Mucosa of stomach (tissue), 1 donor: ENCODE results near the gene STK33.

ENCODE experiments used
- H3K27me3 ChIP-seq: one replicate; pipeline ENCODE4 v1.7.0; 2013; ENCODE audit warnings: mild to moderate bottlenecking, low read length; ENCODE audit not compliant: control insufficient read depth, insufficient read depth
- H3K36me3 ChIP-seq: one replicate; pipeline ENCODE4 v1.7.0; 2013; ENCODE audit warnings: low read length; ENCODE audit not compliant: control insufficient read depth, insufficient read depth
- H3K4me1 ChIP-seq: one replicate; pipeline ENCODE4 v1.7.0; 2013; ENCODE audit warnings: mild to moderate bottlenecking, low read length; ENCODE audit not compliant: control insufficient read depth, insufficient read depth
- H3K4me3 ChIP-seq: one replicate; pipeline ENCODE4 v1.7.0; 2013; ENCODE audit warnings: low read length
- H3K9ac ChIP-seq: one replicate; pipeline ENCODE4 v1.7.0; 2013; ENCODE audit warnings: mild to moderate bottlenecking, low read length, moderate library complexity
- H3K9me3 ChIP-seq: one replicate; pipeline ENCODE4 v1.7.0; 2013; ENCODE audit warnings: mild to moderate bottlenecking, low read length, moderate library complexity; ENCODE audit not compliant: control insufficient read depth
- donor health status: Pancreatic carcinoma.

The STK33 gene

GRCh38 chr11:8617063-8617462 lies 23.0 kb upstream of the STK33 start:
- Histone ChIP-seq H3K36me3 (no peaks in the 10 kb centered on the region), H3K9me3 (no peaks in the 10 kb centered on the region), H3K9ac (no peak overlapping the region), H3K4me1 (no peaks in the 10 kb centered on the region), H3K4me3 (no peak overlapping the region), H3K27me3 (no peaks in the 10 kb centered on the region)

- no peak overlapping the region for H3K4me3 ChIP-seq
- no peak overlapping the region for H3K9ac ChIP-seq
- H3K9me3 ChIP-seq: no peaks in the 10 kb centered on the region
- no peaks in the 10 kb centered on the region for H3K27me3 ChIP-seq
- H3K4me1 ChIP-seq: no peaks in the 10 kb centered on the region
- no peaks in the 10 kb centered on the region for H3K36me3 ChIP-seq
Measured at GRCh38 chr11:8615291-8616032, 21.4 kb upstream of the STK33 start.

- Histone ChIP-seq H3K4me1 (no peaks in the 10 kb centered on the region), H3K36me3 (no peaks in the 10 kb centered on the region), H3K4me3 (no peak overlapping the region), H3K27me3 (no peaks in the 10 kb centered on the region), H3K9ac (no peak overlapping the region), H3K9me3 (no peaks in the 10 kb centered on the region)
Measured at GRCh38 chr11:8614497-8614896, 20.5 kb upstream of the STK33 start.

- Histone ChIP-seq H3K36me3 (no peaks in the 10 kb centered on the region), H3K9me3 (no peaks in the 10 kb centered on the region), H3K4me1 (no peaks in the 10 kb centered on the region), H3K27me3 (no peaks in the 10 kb centered on the region), H3K9ac (no peak overlapping the region), H3K4me3 (no peak overlapping the region)
Measured at GRCh38 chr11:8613036-8613435, 19.0 kb upstream of the STK33 start.

- no peaks in the 10 kb centered on the region for H3K36me3 ChIP-seq
- H3K4me3 ChIP-seq: no peak overlapping the region
- no peak overlapping the region for H3K9ac ChIP-seq
- no peaks in the 10 kb centered on the region for H3K27me3 ChIP-seq
- H3K4me1 ChIP-seq: no peaks in the 10 kb centered on the region
- H3K9me3 ChIP-seq: no peaks in the 10 kb centered on the region
Measured at GRCh38 chr11:8612522-8612921, 18.5 kb upstream of the STK33 start.

GRCh38 chr11:8610532-8611116 lies 16.6 kb upstream of the STK33 start:
- H3K9ac ChIP-seq: no peak overlapping the region
- no peaks in the 10 kb centered on the region for H3K27me3 ChIP-seq
- H3K36me3 ChIP-seq: no peaks in the 10 kb centered on the region
- no peaks in the 10 kb centered on the region for H3K9me3 ChIP-seq
- H3K4me3 ChIP-seq: no peak overlapping the region
- H3K4me1 ChIP-seq: no peaks in the 10 kb centered on the region

- Histone ChIP-seq H3K9me3 (no peaks in the 10 kb centered on the region), H3K9ac (no peak overlapping the region), H3K4me3 (no peak overlapping the region), H3K27me3 (no peaks in the 10 kb centered on the region), H3K36me3 (no peaks in the 10 kb centered on the region), H3K4me1 (peaks cover 10% of the 10 kb centered on the region)
Measured at GRCh38 chr11:8608652-8609051, 14.6 kb upstream of the STK33 start.

- no peak overlapping the region for H3K4me3 ChIP-seq
- no peaks in the 10 kb centered on the region for H3K27me3 ChIP-seq
- no peaks in the 10 kb centered on the region for H3K36me3 ChIP-seq
Measured at GRCh38 chr11:8605971-8606563, 12.0 kb upstream of the STK33 start.

GRCh38 chr11:8604078-8604723 lies 10.2 kb upstream of the STK33 start:
- Histone ChIP-seq H3K9me3 (no peaks in the 10 kb centered on the region), H3K4me1 (peaks cover 10% of the 10 kb centered on the region), H3K27me3 (no peaks in the 10 kb centered on the region), H3K36me3 (no peaks in the 10 kb centered on the region), H3K4me3 (no peak overlapping the region), H3K9ac (no peak overlapping the region)

More at GRCh38 chr11:8605971-8606563, 12.0 kb upstream of the STK33 start:
- Histone ChIP-seq H3K4me1 (peaks cover 10% of the 10 kb centered on the region), H3K9ac (no peak overlapping the region), H3K9me3 (no peaks in the 10 kb centered on the region)

- Histone ChIP-seq H3K4me3 (no peak overlapping the region), H3K4me1 (peaks cover 10% of the 10 kb centered on the region), H3K9ac (no peak overlapping the region), H3K27me3 (no peaks in the 10 kb centered on the region), H3K36me3 (no peaks in the 10 kb centered on the region), H3K9me3 (no peaks in the 10 kb centered on the region)
Measured at GRCh38 chr11:8603696-8604077, 9.7 kb upstream of the STK33 start.

GRCh38 chr11:8601376-8602133 lies 7.5 kb upstream of the STK33 start:
- no peak overlapping the region for H3K4me3 ChIP-seq

More at GRCh38 chr11:8601376-8602133, 7.5 kb upstream of the STK33 start:
- H3K27me3 ChIP-seq: no peaks in the 10 kb centered on the region
- no peaks in the 10 kb centered on the region for H3K9me3 ChIP-seq
- no peak overlapping the region for H3K9ac ChIP-seq
- peaks cover 15% of the 10 kb centered on the region for H3K4me1 ChIP-seq
- no peaks in the 10 kb centered on the region for H3K36me3 ChIP-seq
